ENCODE measurements around the gene MYO3A. TPM values are rescaled to one million over a fixed set of nuclear protein-coding genes. Genes with fewer than 3 reads are reported as not detected.

MYO3A gene
- total RNA-seq, 1 experiment from 2014 or later: not detected

DNA sequence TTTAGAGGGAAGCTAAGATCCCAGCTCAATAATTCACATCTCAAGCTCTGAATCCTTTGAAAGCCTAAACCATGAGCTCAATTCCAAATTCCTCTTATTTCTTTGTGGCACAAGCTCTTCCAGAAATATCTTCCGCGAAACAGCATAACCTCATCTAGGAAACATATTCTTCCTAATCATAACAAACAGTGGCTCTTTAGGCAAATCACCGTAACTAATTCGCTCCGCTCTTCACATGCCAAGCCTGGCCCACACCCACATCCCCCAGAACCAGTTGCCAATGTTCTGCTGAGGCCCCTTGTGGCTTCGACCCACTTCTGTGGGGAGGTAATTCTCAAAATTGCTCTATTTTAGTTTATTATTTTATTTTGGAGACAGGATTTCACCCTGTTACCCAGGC lies 301.7 kb downstream of the MYO3A start:
- in situ Hi-C loops (cut with HindIII; ENCODE audit: low sequenced_read_pairs): no loop called here
- no peak for DNase-seq (ENCODE audit: low spot score)

DNA sequence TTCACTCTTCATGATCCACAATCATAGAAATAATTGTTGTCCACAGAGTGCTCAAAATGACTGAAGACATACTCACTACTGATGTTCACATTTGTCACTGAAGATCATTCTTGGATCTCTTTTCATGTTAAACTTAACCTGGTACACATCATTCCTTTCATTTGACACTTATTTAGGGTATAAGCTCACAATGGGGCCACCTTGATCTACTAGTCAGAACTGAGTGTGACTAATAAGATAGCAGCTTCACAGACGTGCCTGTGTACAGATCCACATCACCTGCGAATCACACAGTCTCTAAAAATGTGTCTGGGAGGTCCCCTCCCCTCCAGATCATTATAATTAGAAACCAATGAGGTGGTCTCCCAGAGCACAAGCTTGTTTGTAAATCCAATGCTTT lies 304.3 kb downstream of the MYO3A start:
- in situ Hi-C loops (cut with HindIII; ENCODE audit: low sequenced_read_pairs): no loop called here
- DNase-seq (ENCODE audit: low spot score): no peak

DNA sequence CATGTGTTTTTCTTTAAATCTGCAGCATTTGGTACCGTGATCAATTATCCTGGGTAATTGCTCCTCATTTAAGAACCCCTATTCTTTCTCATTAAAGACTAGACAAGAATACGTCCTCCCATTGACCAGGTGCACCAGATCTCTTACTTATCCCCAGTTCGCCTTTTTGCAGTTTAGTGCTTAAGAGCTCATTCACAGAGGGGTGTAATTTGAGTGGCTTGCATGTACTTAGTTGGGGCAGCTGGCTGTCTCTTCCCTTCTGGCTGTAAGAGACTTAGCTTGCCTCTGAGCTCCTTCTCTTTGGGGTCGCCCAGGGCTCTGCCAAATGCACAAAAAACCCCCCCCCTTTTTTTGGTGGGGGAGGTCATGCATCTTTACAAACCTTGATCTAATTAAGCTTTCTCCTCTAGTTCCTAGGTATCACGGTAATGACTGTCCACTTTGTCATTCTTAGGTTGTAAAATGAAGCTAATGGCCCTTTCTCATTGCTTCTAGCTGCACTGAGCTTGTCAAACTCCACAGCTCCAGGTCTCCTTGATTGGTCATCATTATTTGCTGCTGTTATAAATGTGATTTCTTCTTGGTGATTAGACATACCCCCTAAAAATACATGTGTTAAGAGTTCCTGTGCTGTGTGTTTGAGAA lies 308.8 kb downstream of the MYO3A start:
- no peak for DNase-seq (ENCODE audit: low spot score)
- in situ Hi-C loops (cut with HindIII; ENCODE audit: low sequenced_read_pairs): no loop called here

DNA sequence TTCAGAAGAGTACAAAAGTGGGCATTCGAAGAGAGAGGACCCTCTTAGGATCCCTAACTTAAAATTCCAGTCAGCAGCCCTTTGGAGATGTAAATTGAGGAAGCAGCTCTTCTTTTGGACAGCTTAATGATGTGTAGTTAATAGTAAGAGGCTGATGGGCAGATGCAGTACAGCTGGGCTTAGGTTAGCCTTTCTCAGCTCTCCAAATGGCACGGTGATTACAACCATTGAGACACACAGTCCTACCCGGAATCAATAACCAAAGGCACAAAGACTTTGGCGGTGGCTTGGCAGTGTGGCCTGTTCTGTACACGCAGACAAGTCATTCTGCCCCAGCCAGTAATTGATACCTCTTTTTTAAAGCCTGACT lies 309.3 kb downstream of the MYO3A start:
- in situ Hi-C loops (cut with HindIII; ENCODE audit: low sequenced_read_pairs): no loop called here

DNA sequence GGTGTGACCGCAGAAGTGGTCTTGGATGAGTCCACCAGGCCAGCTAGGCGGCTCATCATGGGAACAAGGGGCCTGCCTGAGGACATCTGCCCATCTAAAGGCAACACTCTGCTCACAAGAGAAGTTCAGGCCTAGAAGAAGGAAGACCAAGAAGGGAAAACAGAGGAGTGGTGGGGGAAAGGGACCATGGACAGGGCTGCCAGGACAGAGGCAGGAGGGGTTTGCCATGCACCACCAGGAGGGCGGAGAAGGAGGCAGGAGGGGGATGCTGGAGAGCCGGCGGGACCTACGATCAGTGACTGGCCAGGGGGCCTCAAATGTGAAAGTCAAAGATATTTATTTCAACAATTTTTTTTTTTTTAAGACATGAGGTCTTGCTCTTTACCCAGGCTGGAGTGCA lies 315.7 kb downstream of the MYO3A start:
- no peak for DNase-seq (ENCODE audit: low spot score)
- in situ Hi-C loops (cut with HindIII; ENCODE audit: low sequenced_read_pairs): no loop called here

More for the DNA sequence above, 309.3 kb downstream of the MYO3A start:
- no peak for DNase-seq (ENCODE audit: low spot score)

DNA sequence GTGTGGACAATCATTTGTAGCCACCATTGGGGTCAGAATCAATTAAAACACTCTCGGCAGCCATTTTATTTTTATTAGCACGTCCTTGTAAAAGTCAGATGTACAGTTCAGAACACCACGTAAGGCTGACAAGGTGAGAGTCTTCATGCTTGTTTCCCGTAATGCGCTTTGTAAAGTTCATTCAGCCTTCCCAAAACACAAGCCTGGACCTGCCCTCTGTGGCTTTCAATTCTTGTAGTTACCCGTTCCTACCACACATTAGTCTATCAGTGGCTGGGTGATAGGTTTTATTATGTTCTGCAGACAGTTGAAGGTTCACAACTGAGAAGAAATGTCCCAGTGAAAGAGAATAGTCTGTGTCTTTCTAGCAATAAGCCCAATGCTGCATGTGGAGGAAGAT lies 317.9 kb downstream of the MYO3A start:
- in situ Hi-C loops (cut with HindIII; ENCODE audit: low sequenced_read_pairs): no loop called here
- DNase-seq (ENCODE audit: low spot score): no peak

DNA sequence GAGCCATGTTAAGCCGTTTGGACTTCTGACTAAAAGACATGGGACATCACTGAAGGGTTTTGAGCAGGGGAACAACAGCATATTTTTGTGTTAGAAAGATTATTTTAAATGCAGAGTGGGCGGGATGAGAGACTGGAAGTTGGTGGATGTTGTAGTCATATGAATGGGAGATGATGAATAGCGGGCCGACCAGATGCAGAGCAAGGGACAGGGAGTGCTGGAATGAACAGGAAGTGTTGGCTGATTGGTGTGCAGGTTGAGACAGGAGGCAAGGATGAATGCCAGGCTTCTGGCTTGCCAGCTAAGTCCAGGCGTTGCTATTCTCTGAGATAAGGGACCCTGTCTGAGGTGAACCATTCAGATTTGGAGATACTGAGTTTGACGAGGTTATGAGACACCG lies 320.6 kb downstream of the MYO3A start:
- in situ Hi-C loops (cut with HindIII; ENCODE audit: low sequenced_read_pairs): no loop called here
- no peak for DNase-seq (ENCODE audit: low spot score)

DNA sequence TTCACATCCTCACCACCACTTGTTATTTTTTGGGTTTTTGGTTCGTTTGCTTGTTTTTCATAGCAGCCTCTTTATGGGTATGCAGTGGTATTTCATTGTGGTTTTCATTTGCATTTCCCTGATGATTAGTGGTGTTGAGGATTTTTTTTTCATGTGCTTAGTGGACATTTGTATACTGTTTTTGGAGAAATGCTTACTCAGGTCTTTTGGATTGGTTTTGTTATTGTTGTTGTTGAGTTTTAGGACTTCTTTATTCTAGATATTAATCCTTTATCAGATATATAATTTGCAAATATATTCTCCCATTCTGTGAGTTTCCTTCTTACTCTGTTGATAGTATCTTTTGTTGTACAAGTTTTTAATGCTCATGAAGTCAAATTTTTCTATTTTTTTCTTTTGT lies 325.3 kb downstream of the MYO3A start:
- DNase-seq (ENCODE audit: low spot score): no peak
- in situ Hi-C loops (cut with HindIII; ENCODE audit: low sequenced_read_pairs): no loop called here
